Uterus (tissue), 2 donors: ENCODE data around the gene NOS1.

ENCODE experiments used
- CTCF ChIP-seq, 4 experiments: fragments of 200-600 bp in 2 of 4; fragments of 450-650 bp in 2 of 4; sonication (generic) in 2 of 4; IDR thresholded peaks; one replicate each; pipeline ENCODE4 v1.5.1; 2016 to 2019; ENCODE audit warnings: antibody characterized with exemption in 4 of 4, mild to moderate bottlenecking in 2 of 4, moderate library complexity in 1 of 4
- POLR2A ChIP-seq, 2 donors: fragments of 450-650 bp; IDR thresholded peaks; one replicate each; pipeline ENCODE4 v1.6.1; 2016; ENCODE audit warnings: antibody characterized with exemption in 2 of 2, mild to moderate bottlenecking in 1 of 2, moderate library complexity in 1 of 2

- no peak for TF ChIP-seq CTCF (IDR thresholded peaks at IDR 0.05)
- TF ChIP-seq POLR2A (IDR thresholded peaks at IDR 0.05) = no peak
These were observed 42.2 kb upstream of the NOS1 start for GRCh38 chr12:117403586-117404139.
